ENCODE results near the gene TRPC4AP.
"Not testable (repeated sequence)": the region's sequence is repeated elsewhere in the genome, so short reads cannot be mapped to it uniquely, and the experiment has no call there.

The TRPC4AP gene

DNA sequence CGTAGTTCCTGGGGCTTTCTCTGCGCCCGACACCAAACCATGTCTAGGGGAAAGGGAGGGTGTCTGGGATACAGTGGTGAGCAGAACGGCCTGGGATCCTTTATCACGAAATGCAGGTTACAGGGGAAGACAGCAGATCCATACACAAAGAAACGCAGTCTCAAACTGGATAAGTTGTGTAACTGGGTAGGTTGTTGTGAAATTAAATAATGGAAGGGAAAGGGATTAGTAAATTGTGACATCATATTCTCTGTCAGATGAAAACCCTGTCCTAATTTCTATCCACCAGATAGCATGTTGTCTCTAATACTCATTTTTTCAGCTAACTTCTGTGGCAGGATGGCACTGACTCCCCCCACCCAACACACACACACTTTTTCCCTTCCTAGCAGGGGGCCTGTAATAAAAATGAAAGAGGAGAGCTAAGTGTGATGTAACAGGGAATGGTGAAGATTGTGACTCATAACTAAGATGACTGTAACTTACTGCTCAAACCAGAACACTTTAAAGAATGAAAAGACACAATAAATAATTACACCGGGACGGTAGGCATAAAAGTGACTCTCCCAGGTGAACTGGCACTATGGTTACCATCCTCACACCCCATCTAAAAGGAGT is 769 bp upstream of the TRPC4AP start:
- DNase-seq = no peak

DNA sequence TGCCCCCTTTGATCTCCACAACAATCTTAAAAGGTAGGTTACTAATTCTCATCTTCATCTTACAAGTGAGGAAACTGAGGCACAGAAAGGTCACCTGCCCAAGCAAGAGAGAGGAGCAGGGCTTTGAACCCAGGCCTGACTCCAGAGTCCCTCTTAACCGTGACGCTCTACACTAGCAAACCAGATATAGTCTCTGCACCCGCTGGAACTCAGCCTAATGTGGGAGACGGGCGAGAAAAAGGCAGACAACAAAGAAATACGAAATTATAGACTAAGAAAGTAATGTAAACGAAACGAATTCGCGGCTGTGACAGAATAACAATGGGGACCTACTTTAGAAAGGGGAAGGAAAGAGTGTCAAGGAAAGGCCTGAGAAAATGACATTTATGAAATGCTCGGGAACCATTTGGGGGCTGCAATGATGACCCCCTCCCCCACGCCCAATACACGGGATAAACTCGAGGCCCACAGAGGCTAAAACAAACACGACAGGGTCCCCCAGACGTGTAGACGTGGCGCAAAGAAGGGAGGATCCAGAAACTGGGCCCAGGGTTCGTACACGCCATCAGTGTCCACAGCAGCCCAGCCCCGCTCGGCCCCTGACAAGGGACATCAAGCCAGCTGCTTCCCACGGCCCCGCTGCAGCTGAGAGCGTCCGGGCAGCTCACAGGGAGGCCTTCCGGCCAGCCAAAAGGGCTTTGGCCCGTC is 637 bp downstream of the TRPC4AP start:
- DNase-seq = no peak

GRCh38 chr20:35088231-35089145 is 4.1 kb downstream of the TRPC4AP start:
- DNase-seq = no peak

DNA sequence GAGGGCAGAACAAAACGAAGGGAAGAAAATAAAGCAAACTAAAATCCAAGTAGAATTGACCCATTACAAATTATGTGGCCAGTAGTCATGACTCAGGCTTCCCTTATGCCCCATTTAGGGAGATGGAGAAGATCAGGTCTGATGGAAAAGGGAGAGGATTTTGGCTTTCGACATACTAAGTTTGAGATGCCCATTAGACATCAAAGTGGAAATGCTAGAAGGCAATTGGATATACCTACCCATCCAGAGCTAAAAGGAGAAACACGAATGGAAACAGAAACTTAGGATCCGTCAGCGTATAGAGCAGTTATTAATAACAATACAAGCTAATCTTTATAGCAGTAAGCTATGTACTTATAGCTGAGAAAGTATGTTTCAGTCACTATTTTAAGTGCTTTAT is 4.8 kb downstream of the TRPC4AP start:
- DNase-seq = no peak

DNA sequence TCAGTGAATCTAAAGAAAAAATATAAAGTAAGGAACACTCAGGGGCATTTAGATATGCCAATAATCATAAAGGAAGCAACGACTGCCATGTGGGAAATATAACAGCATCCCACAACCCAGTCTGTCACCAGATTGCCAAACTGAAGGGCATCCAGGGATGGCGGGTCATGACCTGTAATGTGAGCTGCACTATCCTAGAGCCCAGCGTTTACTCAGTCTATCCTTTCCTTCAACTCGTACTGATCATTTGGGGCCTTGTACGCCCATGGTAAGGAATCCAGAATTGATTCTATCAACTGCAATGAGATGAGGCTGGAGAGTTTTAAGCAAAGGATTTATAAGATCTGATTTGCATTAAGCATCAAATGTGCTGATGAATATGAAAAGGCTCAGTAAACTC is 5.3 kb downstream of the TRPC4AP start:
- no peak for DNase-seq

- no peak for DNase-seq
Observed at GRCh38 chr20:35085477-35086225, 7.0 kb downstream of the TRPC4AP start.

DNA sequence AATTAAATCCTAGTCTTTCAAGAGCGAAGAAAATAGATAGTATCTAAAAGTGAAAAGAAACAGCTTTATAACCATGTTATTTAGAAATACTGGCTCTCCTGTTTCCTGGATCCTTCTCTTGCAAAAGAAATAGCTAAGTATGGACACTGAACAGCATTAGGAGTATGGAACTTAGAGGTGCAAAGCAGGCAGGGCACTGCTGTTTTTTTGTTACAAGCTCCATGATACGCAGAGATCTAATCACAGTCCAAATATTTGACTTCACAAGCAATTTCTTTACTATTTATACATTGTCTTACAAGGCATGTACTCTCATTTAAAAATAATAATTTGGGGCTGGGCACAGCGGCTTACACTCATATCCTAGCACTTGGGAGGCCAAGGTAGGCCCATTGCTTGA is 7.6 kb downstream of the TRPC4AP start:
- no peak for DNase-seq

GRCh38 chr20:35080348-35080642 is 12.3 kb downstream of the TRPC4AP start:
- DNase-seq = not testable (repeated sequence)

- DNase-seq = no peak
Observed at GRCh38 chr20:35079472-35080347, 12.9 kb downstream of the TRPC4AP start.

DNA sequence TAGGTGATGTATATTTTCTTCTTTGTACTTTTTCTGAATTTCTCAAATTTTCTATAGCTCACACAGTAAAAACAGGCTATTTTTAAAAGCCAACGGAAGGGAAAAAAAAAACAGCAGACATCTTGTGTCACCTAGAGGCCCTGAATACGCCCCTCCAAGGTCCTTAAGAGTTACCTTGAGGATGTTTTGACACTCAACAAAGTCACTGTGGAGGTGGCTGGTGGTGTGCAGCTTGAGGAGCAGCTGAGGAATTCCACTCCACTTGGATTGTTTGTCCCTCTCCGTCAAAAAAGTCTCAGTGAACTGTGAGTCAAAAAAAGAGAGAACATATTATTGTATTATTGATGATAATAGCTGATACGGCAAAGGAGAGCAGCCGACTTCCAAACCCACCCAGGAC is 14.7 kb downstream of the TRPC4AP start:
- no peak for DNase-seq

DNA sequence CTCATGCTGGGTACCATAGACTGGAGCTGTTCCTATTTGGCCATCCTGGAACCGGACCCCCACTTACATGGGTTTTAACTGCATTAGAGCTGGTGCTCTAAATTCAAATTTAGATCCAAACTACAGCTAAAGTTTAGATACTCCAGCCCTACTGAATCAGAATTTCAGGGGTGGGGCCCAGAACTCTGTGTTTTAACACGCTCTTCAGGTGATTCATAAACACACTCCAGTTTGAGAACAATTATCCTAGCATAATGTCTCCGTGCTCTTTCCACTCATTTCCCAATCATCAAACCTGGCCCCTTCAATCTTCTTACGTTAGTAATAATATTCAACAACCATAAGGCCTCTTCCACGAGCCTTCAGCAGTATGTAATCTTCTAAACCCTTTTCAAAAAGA is 15.3 kb downstream of the TRPC4AP start:
- no peak for DNase-seq

GRCh38 chr20:35071436-35072153 is 21.0 kb downstream of the TRPC4AP start:
- DNase-seq = not testable (repeated sequence)

- DNase-seq = no peak
Observed at GRCh38 chr20:35066194-35066593, 26.4 kb downstream of the TRPC4AP start.

- DNase-seq = no peak
Observed at GRCh38 chr20:35065181-35065580, 27.4 kb downstream of the TRPC4AP start.

- DNase-seq = no peak
Observed at GRCh38 chr20:35063168-35063567, 29.4 kb downstream of the TRPC4AP start.

- no peak for DNase-seq
Observed at GRCh38 chr20:35062478-35062877, 30.1 kb downstream of the TRPC4AP start.

GRCh38 chr20:35060168-35060567 is 32.4 kb downstream of the TRPC4AP start:
- DNase-seq = no peak

DNA sequence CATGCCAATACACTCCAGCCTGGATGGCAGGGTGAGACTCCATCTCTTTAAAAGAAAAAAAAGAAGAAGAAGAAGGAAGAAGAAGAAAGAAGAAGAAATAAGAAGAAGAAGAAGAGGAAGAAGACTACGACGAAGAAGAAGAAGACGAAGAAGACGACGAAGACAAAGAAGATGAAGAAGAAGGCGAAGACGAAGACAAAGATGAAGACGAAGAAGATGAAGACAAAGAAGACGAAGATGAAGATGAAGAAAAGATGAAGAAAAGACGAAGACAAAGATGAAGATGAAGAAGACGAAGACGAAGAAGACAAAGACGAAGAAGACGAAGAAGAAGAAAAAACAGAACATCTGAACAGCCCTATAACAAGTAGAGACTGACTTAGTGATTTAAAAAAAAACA is 33.0 kb downstream of the TRPC4AP start:
- DNase-seq = no peak

GRCh38 chr20:35059110-35059509 is 33.5 kb downstream of the TRPC4AP start:
- DNase-seq = no peak

DNA sequence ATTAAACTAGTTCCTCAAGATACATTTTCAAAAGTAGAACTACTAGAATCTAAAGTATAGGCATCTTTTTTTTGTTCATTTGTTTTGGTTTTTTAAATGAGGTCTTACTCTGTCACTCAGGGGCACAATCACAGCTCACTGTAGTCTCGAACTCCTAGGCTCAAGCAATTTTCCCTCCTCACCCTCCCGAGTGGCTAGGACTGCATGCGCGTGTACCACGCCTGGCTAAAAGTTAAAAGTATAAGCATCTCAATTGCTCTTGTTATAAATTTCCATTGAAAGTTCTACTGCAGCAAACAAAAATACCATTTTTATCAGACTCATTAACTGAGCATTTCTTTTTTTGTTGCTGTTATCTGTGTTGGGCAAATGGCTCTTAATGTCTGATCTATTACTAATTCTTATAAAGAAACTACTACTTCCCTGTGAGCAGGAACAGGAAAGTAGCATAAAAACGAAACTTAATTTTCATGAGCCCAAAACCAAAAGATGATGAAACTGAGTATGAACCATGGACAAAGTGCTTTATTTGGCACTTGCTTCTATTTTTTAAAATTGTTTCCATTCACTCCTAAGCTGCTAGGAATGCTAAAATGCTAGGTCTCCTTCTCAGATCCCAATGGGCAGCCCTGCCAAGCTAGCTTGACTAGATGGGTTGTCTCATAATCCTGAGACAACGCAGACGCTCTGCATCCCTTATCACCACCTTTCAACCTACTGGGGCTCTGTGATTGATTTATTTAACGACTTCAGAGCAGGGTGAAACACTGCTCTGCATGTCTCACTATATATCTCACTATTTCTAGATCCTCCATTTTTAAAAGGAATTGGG is 36.9 kb downstream of the TRPC4AP start:
- no peak for DNase-seq

- no peak for DNase-seq
Observed at GRCh38 chr20:35054814-35055213, 37.8 kb downstream of the TRPC4AP start.
